MM.1S (cell line): ENCODE results near the gene ARL15.

ENCODE experiments used
- CTCF ChIP-seq: fragments of 300-600 bp; sonication (generic); IDR thresholded peaks from 2 replicates; pipeline ENCODE4 v1.5.1; 2016; ENCODE audit warnings: antibody characterized with exemption, low read length, mixed read lengths
- EZH2 ChIP-seq: fragments of 300-600 bp; sonication (generic); optimal IDR thresholded peaks from 2 replicates; pipeline ENCODE3; 2017; ENCODE audit warnings: low read depth, mild to moderate bottlenecking, antibody characterized with exemption, low read length, mixed read lengths
- EZH2phosphoT487 ChIP-seq: fragments of 300-600 bp; sonication (generic); IDR thresholded peaks from 2 replicates; pipeline ENCODE4 v1.6.1; 2018; ENCODE audit warnings: antibody characterized with exemption, low read length

DNA sequence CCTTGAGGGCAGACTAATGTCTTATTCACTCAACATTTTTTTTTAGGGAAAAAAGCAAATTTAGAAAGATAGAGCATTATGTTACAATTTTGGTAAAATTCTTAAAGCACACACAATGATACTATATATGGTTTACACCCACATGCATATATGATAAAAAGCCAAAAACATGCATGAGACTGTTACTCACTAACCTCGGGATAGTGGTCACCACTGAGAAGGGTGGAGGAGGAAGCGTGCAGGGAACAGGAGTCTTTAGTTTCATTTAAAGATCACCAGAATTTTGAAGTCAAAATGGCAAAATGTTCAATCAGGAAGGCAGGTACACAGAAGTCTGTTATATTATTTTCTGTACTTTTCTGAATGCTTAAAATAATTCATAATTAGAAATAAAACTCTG lies 9.2 kb downstream of the ARL15 start:
- TF ChIP-seq CTCF (no peak), EZH2phosphoT487 (no peak), EZH2 (no peak)
